Astrocyte of the cerebellum (primary cell): Measurements from ENCODE around the gene ROPN1.
"Not testable (repeated sequence)": the region's sequence is repeated elsewhere in the genome, so short reads cannot be mapped to it uniquely, and the experiment has no call there.

ENCODE experiments used
- DNase-seq: peaks from one replicate; pipeline ENCODE4 v3.0.0-alpha.2; 2011; ENCODE audit warnings: low read depth
- H3K4me3 ChIP-seq: 2 replicates; pipeline ENCODE4 v1.5.1; 2011; ENCODE audit warnings: mild to moderate bottlenecking, low read depth, low read length, moderate library complexity
- CTCF ChIP-seq: IDR thresholded peaks from 2 replicates; pipeline ENCODE4 v1.5.1; 2012; ENCODE audit warnings: low read length, low read depth, moderate library complexity, mild to moderate bottlenecking; ENCODE audit errors: missing control alignments
- in situ Hi-C: cut with HindIII; loops from 2 replicates; pipeline ENCODE4 v1.10.0; 2017; ENCODE audit warnings: low sequenced_read_pairs

ROPN1 gene

DNA sequence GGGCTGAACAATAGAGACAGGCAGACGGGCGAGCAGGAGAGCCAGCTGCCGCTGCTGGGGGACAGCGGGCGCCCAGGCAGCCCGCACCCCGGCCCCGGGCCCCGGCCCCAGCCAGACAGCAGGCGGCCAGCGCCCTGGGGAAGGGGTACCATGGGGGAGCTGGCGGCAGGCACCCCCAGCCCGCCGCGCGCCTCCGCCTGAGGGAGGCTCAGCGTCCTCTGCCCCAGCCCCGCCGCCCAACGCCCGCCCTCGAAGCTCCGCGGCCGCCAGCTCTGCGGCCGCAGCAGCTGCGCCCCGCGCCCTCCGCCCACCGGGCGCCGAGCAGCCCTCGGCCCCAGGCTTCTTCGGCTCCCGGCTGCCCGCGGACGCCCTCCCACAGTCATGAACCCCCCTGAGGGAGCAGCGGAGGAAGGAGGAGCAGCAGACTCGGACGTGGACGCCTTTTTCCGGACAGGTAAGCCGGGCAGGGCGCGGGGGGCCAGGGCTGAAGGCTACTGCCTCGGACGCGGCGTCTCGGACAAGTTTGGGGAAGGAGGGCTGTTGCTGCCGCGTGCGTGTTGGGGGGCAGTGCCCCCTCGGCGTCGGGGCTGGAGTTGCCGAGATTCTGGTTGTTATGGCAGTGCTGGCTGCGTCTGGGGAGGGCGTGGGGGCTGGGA is 41.6 kb upstream of the ROPN1 start, which contains the start of gene KALRN:
KALRN (plus strand) TSS at position 10 of the 656 bp plus-strand sequence.
- TF ChIP-seq CTCF: no peak

GRCh38 chr3:124032881-124033359 is 41.0 kb upstream of the ROPN1 start:
- peak overlapping the region; percentile 83 for H3K4me3 ChIP-seq
- peak; percentile 53 for DNase-seq
- in situ Hi-C loops: no loop called here
- TF ChIP-seq CTCF: peak; percentile 57

More for the DNA sequence above, 41.6 kb upstream of the ROPN1 start, which contains the start of gene KALRN:
- peak within 1 kb of the TSS; percentile 83 for H3K4me3 ChIP-seq
- DNase-seq: no peak
- in situ Hi-C loops: no loop called here

GRCh38 chr3:124032311-124032880 is 40.5 kb upstream of the ROPN1 start:
- no peak for DNase-seq
- in situ Hi-C loops: no loop called here
- H3K4me3 ChIP-seq: peak overlapping the region; percentile 83
- no peak for TF ChIP-seq CTCF

DNA sequence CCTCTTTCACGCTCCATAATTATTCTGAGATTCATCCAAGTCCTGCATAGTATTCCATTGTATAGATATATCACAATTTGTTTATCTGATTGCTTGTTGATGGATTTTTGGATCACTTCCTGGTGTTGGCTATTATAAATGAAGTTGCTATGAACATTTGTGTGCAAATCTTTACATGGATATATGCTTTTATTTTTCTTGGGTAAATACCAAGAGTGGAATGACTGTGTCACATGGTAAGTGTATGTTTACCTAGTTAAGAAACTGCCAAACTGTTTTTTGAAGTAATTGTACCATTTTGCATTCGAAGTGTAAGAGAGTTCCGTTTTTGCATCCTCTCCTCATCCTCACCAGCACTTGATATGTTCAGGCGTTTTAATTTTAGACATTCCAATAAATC is 34.6 kb upstream of the ROPN1 start:
- H3K4me3 ChIP-seq: no peak overlapping the region
- TF ChIP-seq CTCF: no peak
- no peak for DNase-seq
- in situ Hi-C loops: no loop called here

GRCh38 chr3:124023531-124023930 is 31.6 kb upstream of the ROPN1 start:
- DNase-seq, H3K4me3 ChIP-seq: not testable (repeated sequence)
- in situ Hi-C loops: loop anchor here (25.0 kb wide), 1 partner anchor 439 kb away; no protein-coding TSS in a partner anchor

DNA sequence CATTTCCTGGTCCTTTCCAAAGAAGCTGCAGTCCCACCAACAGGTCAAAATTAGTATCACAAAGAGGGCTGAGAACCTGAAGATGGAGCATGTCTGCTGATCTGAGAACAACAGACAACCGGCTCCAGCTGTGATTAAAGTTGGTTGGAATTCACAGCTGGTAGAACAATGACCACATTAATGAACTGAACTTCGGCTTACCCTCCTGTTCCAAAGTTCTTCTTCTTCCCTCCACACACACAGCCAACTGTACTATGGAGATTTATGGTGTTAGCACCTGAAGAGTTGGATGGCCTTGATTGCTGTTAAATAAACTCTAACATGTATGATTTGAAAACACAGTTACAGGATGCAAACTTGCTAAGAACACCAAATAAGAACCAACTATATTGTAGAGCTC is 27.4 kb upstream of the ROPN1 start:
- in situ Hi-C loops: loop anchor here (25.0 kb wide), 1 partner anchor 443 kb away; no protein-coding TSS in a partner anchor

DNA sequence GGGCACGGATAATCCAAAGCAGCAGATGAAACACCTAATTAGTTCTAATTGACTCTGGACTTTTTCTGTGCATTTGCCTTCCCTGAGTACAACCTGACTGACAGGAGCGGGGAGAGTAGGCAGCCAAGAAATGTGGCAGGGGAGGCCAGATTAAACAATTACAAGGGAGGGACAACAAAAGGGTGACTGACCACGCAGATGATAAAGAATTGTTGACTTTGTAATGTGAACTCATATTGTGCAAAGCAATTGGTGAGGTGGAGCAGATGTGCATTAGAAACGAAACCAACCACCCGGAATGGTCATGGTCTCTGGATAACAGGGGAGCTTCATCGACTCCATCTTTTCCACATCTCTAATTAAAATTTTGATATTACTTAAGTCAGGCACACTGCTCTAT is 25.6 kb upstream of the ROPN1 start:
- H3K4me3 ChIP-seq, DNase-seq: not testable (repeated sequence)
- in situ Hi-C loops: loop anchor here (25.0 kb wide), 1 partner anchor 445 kb away; no protein-coding TSS in a partner anchor

More for the DNA sequence above, 27.4 kb upstream of the ROPN1 start:
- H3K4me3 ChIP-seq: no peak overlapping the region
- DNase-seq: no peak
- TF ChIP-seq CTCF: no peak
